HepG2 (cell line): Measurements from ENCODE around the gene TRIM74. TPM values are rescaled to one million over a fixed set of nuclear protein-coding genes. Genes with fewer than 3 reads are reported as not detected.

Experiments used
- AHDC1 ChIP-seq: sonication (generic); formaldehyde crosslinking; IDR thresholded peaks from 2 replicates; pipeline ENCODE4 v1.5.1; 2020; ENCODE audit warnings: mild to moderate bottlenecking, missing genetic modification reagents, borderline replicate concordance
- AKAP8 ChIP-seq: sonication (generic); formaldehyde crosslinking; IDR thresholded peaks from 2 replicates; pipeline ENCODE4 v1.5.1; 2020; ENCODE audit warnings: mild to moderate bottlenecking, missing genetic modification reagents
- ATF2 ChIP-seq: sonication (generic); formaldehyde crosslinking; IDR thresholded peaks from 2 replicates; pipeline ENCODE4 v1.4.0; 2020; ENCODE audit warnings: missing genetic modification reagents
- HNF1A ChIP-seq, 2 experiments: sonication (generic) in 1 of 2; formaldehyde crosslinking in 1 of 2; IDR thresholded peaks; 2 replicates each; pipeline versions ENCODE4 v1.4.0 to v1.6.1; 2016 to 2020; ENCODE audit warnings: borderline replicate concordance in 1 of 2, low read depth in 1 of 2, mild to moderate bottlenecking in 1 of 2, missing genetic modification reagents in 1 of 2
- MXD1 ChIP-seq: sonication (generic); formaldehyde crosslinking; IDR thresholded peaks from 2 replicates; pipeline ENCODE4 v1.4.0; 2020; ENCODE audit warnings: mild to moderate bottlenecking, missing genetic modification reagents
- RXRB ChIP-seq: IDR thresholded peaks from 2 replicates; pipeline ENCODE4 v1.6.1; 2016; ENCODE audit warnings: borderline replicate concordance, missing genetic modification reagents, missing compliant biosample characterization
- ZBTB20 ChIP-seq: sonication (generic); formaldehyde crosslinking; IDR thresholded peaks from 2 replicates; pipeline ENCODE4 v1.8.1; 2023; ENCODE audit warnings: missing genetic modification reagents, low read depth, mild to moderate bottlenecking, borderline replicate concordance
- ZKSCAN1 ChIP-seq: fragments of 150-350 bp; IDR thresholded peaks from 2 replicates; pipeline ENCODE4 v1.6.1; 2014; ENCODE audit warnings: low read length
- ZNF275 ChIP-seq: sonication (generic); formaldehyde crosslinking; IDR thresholded peaks from 2 replicates; pipeline ENCODE4 v1.8.0; 2022; ENCODE audit warnings: missing genetic modification reagents, mild to moderate bottlenecking, inconsistent platforms, borderline replicate concordance
- ZNF550 ChIP-seq: sonication (generic); formaldehyde crosslinking; IDR thresholded peaks from 2 replicates; pipeline ENCODE4 v1.4.0; 2020; ENCODE audit warnings: mild to moderate bottlenecking, missing genetic modification reagents, borderline replicate concordance
- ZNF704 ChIP-seq: sonication (generic); formaldehyde crosslinking; IDR thresholded peaks from 2 replicates; pipeline ENCODE4 v1.8.1; 2023; ENCODE audit warnings: mild to moderate bottlenecking, inconsistent platforms, moderate library complexity, missing genetic modification reagents, borderline replicate concordance
- polyA plus RNA-seq, 8 experiments: library from polyadenylated mRNA; depleted of rRNA in 3 of 8; stranded (reverse) in 7 of 8; unstranded in 1 of 8; fragments of >200 nt; fragmentation: Illumina TruSeq in 4 of 8; extraction: Trizol in 4 of 8; gene quantifications; 2 replicates each; pipeline versions ENCODE4 v1.2.1 to v1.2.3, GENCODE V29; 2011 to 2016; ENCODE audit warnings: low read depth in 4 of 8, missing spikeins in 1 of 8, mixed read lengths in 1 of 8; ENCODE audit not compliant: insufficient read depth in 1 of 8
- total RNA-seq, 5 experiments: library from RNA; depleted of rRNA; stranded (reverse); fragments of >200 nt; fragmentation: Illumina TruSeq; extraction: Trizol; gene quantifications; 2 replicates each; pipeline ENCODE4 v1.2.3, GENCODE V29; 2016; ENCODE audit warnings: low read depth in 1 of 5

The TRIM74 gene
- total and polyA plus RNA-seq, 2 of the 13 experiments (the other 11 are each of a cell fraction or from before 2014, with no cell fraction given): 0.51 to 1.4 TPM

- TF ChIP-seq ZBTB20 (CRISPR knock-in tag) (no peak), AKAP8 (CRISPR knock-in tag) (peak; percentile 76), HNF1A (IDR thresholded peaks at IDR 0.05; ENCODE audit: low read depth) (no peak), HNF1A (CRISPR knock-in tag; IDR thresholded peaks at IDR 0.05; ENCODE audit: borderline replicate concordance) (peak; percentile 61), ZNF275 (CRISPR knock-in tag) (no peak), RXRB (CRISPR knock-in tag) (0 out of 2 replicates have a peak, but pooled peaks have one; percentile 17), MXD1 (CRISPR knock-in tag) (peak; percentile 33; the same call in 1 of the 2 replicates), ZKSCAN1 (no peak), ZNF550 (CRISPR knock-in tag) (no peak), ATF2 (CRISPR knock-in tag) (no peak; the same call in 1 of the 2 replicates), AHDC1 (CRISPR knock-in tag) (no peak), ZNF704 (0 out of 2 replicates have a peak, but pooled peaks have one; percentile 51)
Measured at GRCh38 chr7:72924733-72925545, 44.3 kb downstream of the TRIM74 start, which contains the start of gene POM121 (continued).
